HFFc6 (cell line): ENCODE measurements around the gene DHFR. TPM values are rescaled to one million over a fixed set of nuclear protein-coding genes. Genes with fewer than 3 reads are reported as not detected.

Experiments used
- DNase-seq: peaks from one replicate; pipeline ENCODE4 v3.0.0-alpha.2; 2018
- H3K27ac Mint-ChIP-seq: 2 replicates; pipeline ENCODE4 v1.8.0; 2020; ENCODE audit warnings: mild to moderate bottlenecking, mixed read lengths
- H3K27me3 Mint-ChIP-seq: 2 replicates; pipeline ENCODE4 v1.8.0; 2021; ENCODE audit warnings: mild to moderate bottlenecking, moderate library complexity, mixed read lengths; ENCODE audit not compliant: insufficient read depth
- H3K36me3 Mint-ChIP-seq: 2 replicates; pipeline ENCODE4 v1.8.0; 2021; ENCODE audit warnings: low read depth, mixed read lengths
- H3K4me1 Mint-ChIP-seq: 2 replicates; pipeline ENCODE4 v1.8.0; 2020; ENCODE audit warnings: low read depth, mixed read lengths
- H3K4me3 Mint-ChIP-seq: 2 replicates; pipeline ENCODE4 v1.8.0; 2020; ENCODE audit warnings: mild to moderate bottlenecking, moderate library complexity, mixed read lengths
- H3K9me3 Mint-ChIP-seq: 2 replicates; pipeline ENCODE4 v1.8.0; 2020; ENCODE audit warnings: mild to moderate bottlenecking, mixed read lengths
- CTCF ChIP-seq: fragments of 200-600 bp; sonication (generic); IDR thresholded peaks from 2 replicates; pipeline ENCODE4 v1.5.0; 2021; ENCODE audit warnings: antibody characterized with exemption, mild to moderate bottlenecking
- total RNA-seq, 6 experiments: library from RNA; stranded (reverse); fragmentation: NEBNext Ultra II Directional; extraction: Animal tissue kit (Norgen Biotek cat#: 25700); gene quantifications; 2 replicates in 1 of 6; 3 replicates in 5 of 6; pipeline ENCODE4 v1.2.3, GENCODE V29; 2021

The DHFR gene
- total RNA-seq, 6 experiments from 2014 or later, result 22.8 to 45.3 (median 38.6) TPM

- Mint-ChIP-seq H3K9me3 (no peaks in the 10 kb centered on the region), H3K4me3 (no peak overlapping the region), H3K27ac (no peak overlapping the region)
Observed at GRCh38 chr5:80600943-80601693, 53.7 kb downstream of the DHFR start.

GRCh38 chr5:80597500-80597899, 57.3 kb downstream of the DHFR start:
- DNase-seq, result no peak
- Mint-ChIP-seq H3K27ac (no peak overlapping the region), H3K4me1 (peaks cover 6% of the 10 kb centered on the region; the same call in 1 of the 2 replicates), H3K27me3 (peaks cover 7% of the 10 kb centered on the region), H3K4me3 (no peak overlapping the region), H3K36me3 (no peaks in the 10 kb centered on the region), H3K9me3 (no peaks in the 10 kb centered on the region)
- no peak for TF ChIP-seq CTCF

More at GRCh38 chr5:80600943-80601693, 53.7 kb downstream of the DHFR start:
- Mint-ChIP-seq H3K4me1 (no peaks in the 10 kb centered on the region), H3K36me3 (no peaks in the 10 kb centered on the region), H3K27me3 (peaks cover 1% of the 10 kb centered on the region; the same call in 1 of the 2 replicates)
- TF ChIP-seq CTCF, result no peak
- DNase-seq, result no peak

- H3K4me1 Mint-ChIP-seq, result peaks cover 6% of the 10 kb centered on the region; the same call in 1 of the 2 replicates
- no peak for DNase-seq
- no peaks in the 10 kb centered on the region for H3K9me3 Mint-ChIP-seq
Observed at GRCh38 chr5:80594810-80595209, 60.0 kb downstream of the DHFR start.

GRCh38 chr5:80592761-80593160, 62.0 kb downstream of the DHFR start:
- no peak overlapping the region for H3K4me3 Mint-ChIP-seq
- no peaks in the 10 kb centered on the region for H3K36me3 Mint-ChIP-seq
- peaks cover 7% of the 10 kb centered on the region for H3K27me3 Mint-ChIP-seq

More at GRCh38 chr5:80594810-80595209, 60.0 kb downstream of the DHFR start:
- Mint-ChIP-seq H3K36me3 (no peaks in the 10 kb centered on the region), H3K27me3 (peaks cover 7% of the 10 kb centered on the region), H3K27ac (no peak overlapping the region), H3K4me3 (no peak overlapping the region)
- TF ChIP-seq CTCF, result no peak

GRCh38 chr5:80592105-80592504, 62.7 kb downstream of the DHFR start:
- Mint-ChIP-seq H3K27me3 (peaks cover 7% of the 10 kb centered on the region), H3K4me1 (peaks cover 6% of the 10 kb centered on the region; the same call in 1 of the 2 replicates), H3K4me3 (no peak overlapping the region), H3K9me3 (no peaks in the 10 kb centered on the region), H3K36me3 (no peaks in the 10 kb centered on the region), H3K27ac (no peak overlapping the region)
- no peak for TF ChIP-seq CTCF
- DNase-seq, result no peak

More at GRCh38 chr5:80592761-80593160, 62.0 kb downstream of the DHFR start:
- Mint-ChIP-seq H3K27ac (no peak overlapping the region), H3K4me1 (peaks cover 6% of the 10 kb centered on the region; the same call in 1 of the 2 replicates), H3K9me3 (no peaks in the 10 kb centered on the region)
- no peak for TF ChIP-seq CTCF
- DNase-seq, result no peak
